Activated CD8-positive, alpha-beta T cell treated with anti-CD3 and anti-CD28 coated beads for 36 hours (primary cell): Measurements from ENCODE around the gene LRRC1. TPM values are rescaled to one million over a fixed set of nuclear protein-coding genes. Genes with fewer than 3 reads are reported as not detected.

Experiments
- ATAC-seq: fragments of 200-7000 bp; cut with Tn5 transposase; one replicate; pipeline ENCODE4 v1.10.0; 2021; ENCODE audit warnings: mild to moderate bottlenecking, moderate library complexity
- CTCF ChIA-PET: fragments of 350-600 bp; sonication (Branson Sonifier 250); formaldehyde crosslinking; loops from one replicate; lab custom pipeline; 2021; ENCODE audit warnings: antibody characterized with exemption; lab: Charles Lee
- POLR2A ChIA-PET: fragments of 350-600 bp; sonication (Branson Sonifier 250); formaldehyde crosslinking; loops from one replicate; lab custom pipeline; 2021; ENCODE audit warnings: antibody characterized with exemption; lab: Charles Lee
- DNase-seq: peaks from one replicate; pipeline ENCODE4 v3.0.0-alpha.2; 2020
- H3K27ac Mint-ChIP-seq: one replicate; pipeline ENCODE4 v1.8.0; 2021; ENCODE audit warnings: mild to moderate bottlenecking, mixed read lengths
- H3K27me3 Mint-ChIP-seq: one replicate; pipeline ENCODE4 v1.8.0; 2021; ENCODE audit warnings: mixed read lengths
- H3K36me3 Mint-ChIP-seq: one replicate; pipeline ENCODE4 v1.8.0; 2021; ENCODE audit warnings: low read depth, mixed read lengths
- H3K4me1 Mint-ChIP-seq: one replicate; pipeline ENCODE4 v1.8.0; 2021; ENCODE audit warnings: low read depth, mixed read lengths
- H3K4me3 Mint-ChIP-seq: one replicate; pipeline ENCODE4 v1.8.0; 2021; ENCODE audit warnings: mild to moderate bottlenecking, moderate library complexity, mixed read lengths
- H3K9me3 Mint-ChIP-seq: one replicate; pipeline ENCODE4 v1.8.0; 2021; ENCODE audit warnings: mixed read lengths
- intact Hi-C: fragments of 100-400 bp; cut with micrococcal nuclease; formaldehyde crosslinking; loops from one replicate; pipeline ENCODE4 v1.10.0; 2022
- total RNA-seq, 2 experiments: library from RNA; stranded (reverse); gene quantifications; one replicate each; pipeline ENCODE4 v1.2.3, GENCODE V29; 2021
- TF ChIP-seq, protein P1 (sequence below): fragments of 200-600 bp; IDR thresholded peaks from one replicate; pipeline ENCODE4 v1.8.0; 2022; ENCODE audit warnings: antibody characterized with exemption, mild to moderate bottlenecking

LRRC1 gene
- total RNA-seq, 2 experiments from 2014 or later: 1.9 to 2.5 TPM

DNA sequence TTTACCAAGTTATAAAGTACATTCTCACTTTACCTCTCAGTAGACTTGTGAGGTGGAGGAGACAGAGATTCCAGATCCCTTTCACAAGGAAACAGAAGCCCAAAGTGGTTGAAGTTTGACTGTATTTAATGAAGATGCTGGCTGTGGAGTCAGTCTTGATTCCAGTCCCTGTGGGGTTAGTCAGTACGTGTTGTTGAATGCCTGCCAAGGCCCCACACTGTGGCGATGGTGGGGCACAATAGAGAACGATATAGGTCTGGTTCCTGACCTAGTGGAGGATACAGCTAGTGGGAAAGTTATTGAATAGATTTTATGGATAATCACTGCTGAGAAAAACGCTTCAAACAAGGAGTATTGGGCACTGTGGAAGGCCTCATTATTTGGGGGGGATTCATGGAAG, 71.4 kb downstream of the LRRC1 start:
- ChIA-PET POLR2A (no interaction called here), CTCF (no interaction called here)
- peaks cover 2% of the 10 kb centered on the region for H3K36me3 Mint-ChIP-seq
- no peak for DNase-seq
- H3K27me3 Mint-ChIP-seq: no peaks in the 10 kb centered on the region
- H3K9me3 Mint-ChIP-seq: peaks cover 2% of the 10 kb centered on the region
- H3K4me3 Mint-ChIP-seq: no peak overlapping the region
- TF ChIP-seq, protein P1, sequence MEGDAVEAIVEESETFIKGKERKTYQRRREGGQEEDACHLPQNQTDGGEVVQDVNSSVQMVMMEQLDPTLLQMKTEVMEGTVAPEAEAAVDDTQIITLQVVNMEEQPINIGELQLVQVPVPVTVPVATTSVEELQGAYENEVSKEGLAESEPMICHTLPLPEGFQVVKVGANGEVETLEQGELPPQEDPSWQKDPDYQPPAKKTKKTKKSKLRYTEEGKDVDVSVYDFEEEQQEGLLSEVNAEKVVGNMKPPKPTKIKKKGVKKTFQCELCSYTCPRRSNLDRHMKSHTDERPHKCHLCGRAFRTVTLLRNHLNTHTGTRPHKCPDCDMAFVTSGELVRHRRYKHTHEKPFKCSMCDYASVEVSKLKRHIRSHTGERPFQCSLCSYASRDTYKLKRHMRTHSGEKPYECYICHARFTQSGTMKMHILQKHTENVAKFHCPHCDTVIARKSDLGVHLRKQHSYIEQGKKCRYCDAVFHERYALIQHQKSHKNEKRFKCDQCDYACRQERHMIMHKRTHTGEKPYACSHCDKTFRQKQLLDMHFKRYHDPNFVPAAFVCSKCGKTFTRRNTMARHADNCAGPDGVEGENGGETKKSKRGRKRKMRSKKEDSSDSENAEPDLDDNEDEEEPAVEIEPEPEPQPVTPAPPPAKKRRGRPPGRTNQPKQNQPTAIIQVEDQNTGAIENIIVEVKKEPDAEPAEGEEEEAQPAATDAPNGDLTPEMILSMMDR: no peak
- no peak for ATAC-seq
- intact Hi-C loops: no loop called here
- no peak overlapping the region for H3K27ac Mint-ChIP-seq
- H3K4me1 Mint-ChIP-seq: peaks cover 2% of the 10 kb centered on the region

DNA sequence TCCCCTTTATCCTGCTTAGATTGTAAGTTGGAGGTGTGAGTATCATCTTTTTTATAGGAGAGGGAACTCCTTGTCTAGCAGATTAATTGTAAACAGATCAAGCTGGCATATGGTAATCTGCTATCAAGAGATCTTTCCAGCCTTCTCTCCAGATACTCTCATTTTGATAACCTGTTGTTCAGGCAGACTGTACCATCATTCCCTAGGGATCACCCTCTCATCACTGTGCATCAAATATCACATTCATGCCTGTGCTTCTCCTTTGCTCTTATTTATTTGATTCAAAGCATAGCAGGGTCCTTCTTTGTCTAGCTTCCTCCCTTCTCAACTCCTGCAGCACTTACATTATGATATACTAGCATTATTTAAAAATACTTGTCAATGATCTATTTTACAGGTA, 73.8 kb downstream of the LRRC1 start:
- no peaks in the 10 kb centered on the region for H3K27me3 Mint-ChIP-seq
- no peak overlapping the region for H3K27ac Mint-ChIP-seq
- no peak for DNase-seq
- TF ChIP-seq, protein P1: no peak
- no peaks in the 10 kb centered on the region for H3K4me1 Mint-ChIP-seq
- H3K9me3 Mint-ChIP-seq: peaks cover 2% of the 10 kb centered on the region
- no peak overlapping the region for H3K4me3 Mint-ChIP-seq
- CTCF ChIA-PET: no interaction called here
- intact Hi-C loops: no loop called here
- peaks cover 2% of the 10 kb centered on the region for H3K36me3 Mint-ChIP-seq
- POLR2A ChIA-PET: no interaction called here
- ATAC-seq: no peak

DNA sequence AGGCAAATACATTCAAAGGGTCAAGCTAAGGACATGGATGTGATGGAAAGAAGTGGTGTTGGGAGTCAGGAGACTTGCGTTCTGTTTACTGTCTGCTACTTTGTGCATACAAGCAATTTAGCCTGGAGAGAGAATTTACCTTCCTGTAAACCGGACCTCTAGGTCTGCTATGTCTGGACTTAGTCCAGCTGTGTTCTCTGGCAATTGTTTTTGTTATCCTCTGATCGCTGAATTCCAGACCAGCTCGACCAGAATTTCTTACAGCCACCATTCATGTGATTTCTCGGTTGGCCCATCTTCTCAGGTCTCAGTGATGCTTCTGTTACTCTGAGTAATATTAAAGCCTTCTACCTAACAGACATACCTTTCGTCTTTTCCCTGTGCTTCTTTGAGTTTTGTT, 75.2 kb downstream of the LRRC1 start:
- TF ChIP-seq, protein P1: no peak
- DNase-seq (no peak), ATAC-seq (no peak)
- Mint-ChIP-seq H3K4me1 (no peaks in the 10 kb centered on the region), H3K9me3 (peaks cover 2% of the 10 kb centered on the region), H3K27me3 (no peaks in the 10 kb centered on the region), H3K36me3 (peaks cover 2% of the 10 kb centered on the region), H3K27ac (no peak overlapping the region), H3K4me3 (no peak overlapping the region)
- intact Hi-C loops: no loop called here
- CTCF ChIA-PET: no interaction called here
- POLR2A ChIA-PET: no interaction called here

DNA sequence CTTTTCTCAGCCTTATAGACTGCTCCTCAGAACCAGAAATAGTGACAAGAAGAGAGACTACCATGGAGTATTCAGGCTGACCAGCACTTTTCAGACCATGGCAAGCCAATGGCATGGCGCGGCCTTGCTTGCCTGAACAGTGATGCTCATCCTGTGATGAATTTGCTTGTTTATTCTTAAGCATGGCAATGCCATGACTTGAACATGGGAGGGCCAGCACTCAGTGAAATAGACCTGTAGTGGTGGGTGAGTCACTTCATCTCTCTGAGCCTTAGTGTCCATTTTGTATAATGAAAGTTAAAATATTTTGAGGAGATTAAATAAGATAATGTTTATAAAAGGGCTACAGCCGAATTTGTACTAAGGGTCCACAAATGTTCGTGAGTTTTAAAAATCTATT, 79.1 kb downstream of the LRRC1 start:
- H3K36me3 Mint-ChIP-seq: peaks cover 2% of the 10 kb centered on the region
- no peak overlapping the region for H3K4me3 Mint-ChIP-seq
- POLR2A ChIA-PET: no interaction called here

DNA sequence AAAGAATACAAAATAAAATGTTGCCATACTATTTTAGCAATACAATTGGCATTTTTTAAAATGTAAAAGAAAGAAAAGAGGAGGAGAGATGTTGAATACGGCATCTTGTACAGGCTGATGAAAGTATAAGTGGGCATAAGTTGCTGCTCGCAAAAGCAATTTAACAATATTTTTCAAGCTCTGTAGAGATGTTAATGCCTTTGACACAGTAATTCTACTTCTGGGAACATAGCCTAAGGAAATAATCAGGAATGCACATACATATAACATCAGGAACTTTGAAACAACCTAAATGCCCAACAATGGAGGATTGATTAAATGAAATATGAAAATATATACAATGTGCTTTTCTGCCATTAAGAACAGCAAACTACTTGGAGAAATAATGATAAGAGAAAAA, 80.2 kb downstream of the LRRC1 start:
- Mint-ChIP-seq H3K27ac (no peak overlapping the region), H3K9me3 (peaks cover 5% of the 10 kb centered on the region), H3K27me3 (no peaks in the 10 kb centered on the region), H3K36me3 (peaks cover 2% of the 10 kb centered on the region), H3K4me1 (no peaks in the 10 kb centered on the region), H3K4me3 (no peak overlapping the region)
- ATAC-seq: no peak
- DNase-seq: no peak
- POLR2A ChIA-PET: no interaction called here
- intact Hi-C loops: no loop called here
- TF ChIP-seq, protein P1: no peak
- CTCF ChIA-PET: interaction anchor here (1.2 kb wide), 1 partner anchor 12 kb away, joined by 3 read pairs; no protein-coding TSS in a partner anchor

More for the DNA sequence above, 79.1 kb downstream of the LRRC1 start:
- ATAC-seq: no peak
- intact Hi-C loops: no loop called here
- TF ChIP-seq, protein P1: no peak
- Mint-ChIP-seq H3K4me1 (no peaks in the 10 kb centered on the region), H3K27ac (no peak overlapping the region), H3K27me3 (no peaks in the 10 kb centered on the region), H3K9me3 (peaks cover 5% of the 10 kb centered on the region)
- CTCF ChIA-PET: no interaction called here
- no peak for DNase-seq
